Psoas muscle (tissue), 8 donors: ENCODE data around the gene PXMP4. TPM values are rescaled to one million over a fixed set of nuclear protein-coding genes. Genes with fewer than 3 reads are reported as not detected.

ENCODE experiments used
- ATAC-seq, 4 donors: fragments of 200-7000 bp; cut with Tn5 transposase; one replicate each; pipeline ENCODE4 v1.9.1; 2020; ENCODE audit warnings: moderate library complexity in 3 of 4, mild to moderate bottlenecking in 2 of 4
- DNase-seq, 2 donors: peaks; one replicate each; pipeline ENCODE4 v3.0.0-alpha.2; 2020
- H3K27ac ChIP-seq: fragments of 200-600 bp; one replicate; pipeline ENCODE4 v1.8.0; 2022
- H3K27me3 ChIP-seq, 3 donors: fragments of 200-600 bp in 1 of 3; one replicate each; pipeline versions ENCODE4 v1.6.1 to v1.8.0; 2013 to 2022; ENCODE audit warnings: low read length in 2 of 3, mild to moderate bottlenecking in 2 of 3, moderate library complexity in 1 of 3; ENCODE audit not compliant: insufficient read depth in 3 of 3
- H3K36me3 ChIP-seq, 2 donors: fragments of 200-600 bp in 1 of 2; one replicate each; pipeline versions ENCODE4 v1.6.1 to v1.8.0; 2013 to 2022; ENCODE audit warnings: low read depth in 1 of 2, mild to moderate bottlenecking in 1 of 2, moderate library complexity in 1 of 2; ENCODE audit not compliant: insufficient read depth in 1 of 2
- H3K4me1 ChIP-seq: fragments of 200-600 bp; one replicate; pipeline ENCODE4 v1.8.0; 2022
- H3K4me3 ChIP-seq: fragments of 200-600 bp; one replicate; pipeline ENCODE4 v1.8.0; 2022; ENCODE audit warnings: mild to moderate bottlenecking
- H3K9me3 ChIP-seq: fragments of 200-600 bp; one replicate; pipeline ENCODE4 v1.8.0; 2022
- CTCF ChIP-seq: fragments of 200-600 bp; IDR thresholded peaks from one replicate; pipeline ENCODE4 v1.8.0; 2022; ENCODE audit warnings: antibody characterized with exemption
- WGBS, 3 donors: extraction: QIAGEN DNeasy Blood & Tissue Kit; methylation state at CpG; one replicate each; pipeline versions ENCODE4 v1.1.6 to v1.1.7; 2013; 5-methylcytosine and 5-hydroxymethylcytosine counted together
- intact Hi-C, 2 donors: fragments of 100-400 bp; cut with DNase I; formaldehyde crosslinking; loops; one replicate each; pipeline versions ENCODE4 v1.11.0 to v1.14.2; 2022
- polyA plus RNA-seq, 3 donors: library from polyadenylated mRNA; stranded (reverse); fragments of 200-250 nt; gene quantifications; one replicate each; pipeline ENCODE4 v1.2.3, GENCODE V29; 2013
- total RNA-seq, 4 donors: library from RNA; stranded (reverse); fragmentation: NEBNext Ultra II Directional in 2 of 4; extraction: Animal tissue kit (Norgen Biotek cat#: 25700) in 2 of 4; gene quantifications; one replicate each; pipeline versions ENCODE4 v1.2.1 to v1.2.4, GENCODE V29; 2021 to 2023
- donor health status: healthy with polysubstance abuse.
- donor health status: DM: no; HTN: no; CAD: no; lungs with moderate emphysema.
- donor health status: Bipolar disorder and iron deficiency.
- donor health status: healthy.
- donor health status: DM: yes; HTN: yes; CAD: no.
- donor health status: DM: no; HTN: no; CAD: no.
- donor health status: DM: no; HTN: no; CAD: no.
- donor health status: DM: yes; HTN: yes; CAD: no.

The PXMP4 gene
- total and polyA plus RNA-seq, 7 donors = 1.9 to 10.6 (median 5.1) TPM

GRCh38 chr20:33653218-33653899 lies 66.8 kb downstream of the PXMP4 start:
- 27 to 40% (median 28%) methylated on average over 16 of the region's 16 CpGs for WGBS, 3 donors
- Histone ChIP-seq H3K36me3 (peaks cover 0 to 29% of the 10 kb centered on the region in 2 donors), H3K27me3 (no peaks in the 10 kb centered on the region), H3K27ac (no peak overlapping the region), H3K4me1 (peaks cover 21% of the 10 kb centered on the region), H3K9me3 (no peaks in the 10 kb centered on the region), H3K4me3 (peak overlapping the region; percentile 15)
- peak; percentile 51 to 73 (median 62) for ATAC-seq
- intact Hi-C loops = loop anchor here (5.0 kb wide), 2 partner anchors 191 to 196 kb away; no protein-coding TSS in a partner anchor
- DNase-seq = no peak
- TF ChIP-seq CTCF = peak; percentile 68

Other genes starting within 250 kb of the PXMP4 start
- gene CBFA2T2, start 230.2 kb downstream of the PXMP4 start, total RNA-seq = 1 to 10 TPM; 7.0 to 9.3 (median 7.7) TPM
- 1 to 10 TPM; 3.8 to 6.6 (median 3.9) TPM for gene CBFA2T2, start 230.2 kb downstream of the PXMP4 start, polyA plus RNA-seq
- not detected for gene C20orf144, start 58.0 kb downstream of the PXMP4 start, total RNA-seq
- gene C20orf144, start 58.0 kb downstream of the PXMP4 start, polyA plus RNA-seq = under 1 TPM in 2 of 3 donors, not detected in 1; 0.05 to 0.08 TPM
- gene ACTL10, start 53.4 kb downstream of the PXMP4 start, total RNA-seq = under 1 TPM in 3 of 4 donors, not detected in 1; 0.27 to 0.42 (median 0.37) TPM
- gene ACTL10, start 53.4 kb downstream of the PXMP4 start, polyA plus RNA-seq = under 1 TPM; 0.04 to 0.74 (median 0.42) TPM
- gene NECAB3, start 45.9 kb downstream of the PXMP4 start, total RNA-seq = 10 to 100 TPM; 57.9 to 98.0 (median 77.3) TPM
- gene NECAB3, start 45.9 kb downstream of the PXMP4 start, polyA plus RNA-seq = 10 to 100 TPM; 37.8 to 72.0 (median 63.7) TPM
- 1 to 10 TPM in 2 of 4 donors, under 1 TPM in 2; 0.73 to 1.3 (median 0.94) TPM for gene E2F1, start 33.9 kb downstream of the PXMP4 start, total RNA-seq
- gene E2F1, start 33.9 kb downstream of the PXMP4 start, polyA plus RNA-seq = 1 to 10 TPM in 1 of 3 donors, under 1 TPM in 2; 0.79 to 6.5 (median 0.84) TPM
- gene ZNF341, start 11.7 kb upstream of the PXMP4 start, total RNA-seq = 1 to 10 TPM; 1.3 to 2.4 (median 1.5) TPM
- gene ZNF341, start 11.7 kb upstream of the PXMP4 start, polyA plus RNA-seq = 1 to 10 TPM; 1.5 to 3.0 (median 2.5) TPM
- gene CHMP4B, start 91.0 kb upstream of the PXMP4 start, total RNA-seq = 100 to 1,000 TPM in 3 of 4 donors, 10 to 100 TPM in 1; 72.5 to 151 (median 119) TPM
- gene CHMP4B, start 91.0 kb upstream of the PXMP4 start, polyA plus RNA-seq = 100 to 1,000 TPM; 165 to 267 (median 226) TPM